HepG2 (cell line): Measurements from ENCODE around the gene PDZD7. TPM values are rescaled to one million over a fixed set of nuclear protein-coding genes. Genes with fewer than 3 reads are reported as not detected.

Experiments used
- CEBPB ChIP-seq: IDR thresholded peaks from 2 replicates; pipeline ENCODE4 v1.6.1; 2011; ENCODE audit warnings: low read depth, low read length, improper control_type of control experiment, borderline replicate concordance
- CENPT ChIP-seq: sonication (generic); formaldehyde crosslinking; IDR thresholded peaks from 2 replicates; pipeline ENCODE4 v1.8.0; 2022; ENCODE audit warnings: low read depth, mild to moderate bottlenecking, moderate library complexity, missing genetic modification reagents
- EEA1 ChIP-seq: sonication (generic); formaldehyde crosslinking; IDR thresholded peaks from 2 replicates; pipeline ENCODE4 v1.5.1; 2020; ENCODE audit warnings: mild to moderate bottlenecking, missing genetic modification reagents, borderline replicate concordance
- HNF1B ChIP-seq: sonication (generic); formaldehyde crosslinking; IDR thresholded peaks from 2 replicates; pipeline ENCODE4 v1.5.1; 2020; ENCODE audit warnings: mild to moderate bottlenecking, moderate library complexity, missing genetic modification reagents
- HOXA9 ChIP-seq: sonication (generic); formaldehyde crosslinking; IDR thresholded peaks from 2 replicates; pipeline ENCODE4 v1.8.1; 2022; ENCODE audit warnings: missing genetic modification reagents, mild to moderate bottlenecking, moderate library complexity, borderline replicate concordance
- KMT2A ChIP-seq: sonication (generic); formaldehyde crosslinking; IDR thresholded peaks from 2 replicates; pipeline ENCODE4 v1.4.0; 2020; ENCODE audit warnings: missing genetic modification reagents
- NFAT5 ChIP-seq: sonication (generic); formaldehyde crosslinking; IDR thresholded peaks from 2 replicates; pipeline ENCODE4 v1.4.0; 2020; ENCODE audit warnings: missing genetic modification reagents
- NFE2 ChIP-seq: sonication (generic); formaldehyde crosslinking; IDR thresholded peaks from 2 replicates; pipeline ENCODE4 v1.4.0; 2020; ENCODE audit warnings: missing genetic modification reagents
- POGZ ChIP-seq: sonication (generic); formaldehyde crosslinking; IDR thresholded peaks from 2 replicates; pipeline ENCODE4 v1.4.0; 2020; ENCODE audit warnings: mild to moderate bottlenecking, missing genetic modification reagents
- SMARCC2 ChIP-seq: fragments of 450-650 bp; IDR thresholded peaks from 2 replicates; pipeline ENCODE4 v1.6.1; 2017; ENCODE audit warnings: antibody characterized with exemption, mild to moderate bottlenecking
- SNAPC2 ChIP-seq: sonication (generic); formaldehyde crosslinking; IDR thresholded peaks from 2 replicates; pipeline ENCODE4 v1.8.1; 2022; ENCODE audit warnings: mild to moderate bottlenecking, missing genetic modification reagents
- SP2 ChIP-seq: sonication (generic); formaldehyde crosslinking; IDR thresholded peaks from 2 replicates; pipeline ENCODE4 v1.5.1; 2020; ENCODE audit warnings: mild to moderate bottlenecking, missing genetic modification reagents
- ZNF10 ChIP-seq: sonication (generic); formaldehyde crosslinking; IDR thresholded peaks from 2 replicates; pipeline ENCODE4 v1.4.0; 2020; ENCODE audit warnings: mild to moderate bottlenecking, low read depth, missing genetic modification reagents, borderline replicate concordance
- ZNF232 ChIP-seq: sonication (generic); formaldehyde crosslinking; IDR thresholded peaks from 2 replicates; pipeline ENCODE4 v1.4.0; 2020; ENCODE audit warnings: missing genetic modification reagents, borderline replicate concordance
- ZNF333 ChIP-seq: sonication (generic); formaldehyde crosslinking; IDR thresholded peaks from 2 replicates; pipeline ENCODE4 v1.4.0; 2020; ENCODE audit warnings: mild to moderate bottlenecking, missing genetic modification reagents, borderline replicate concordance
- ZNF431 ChIP-seq: sonication (generic); formaldehyde crosslinking; IDR thresholded peaks from 2 replicates; pipeline ENCODE4 v1.9.0; 2022; ENCODE audit warnings: missing genetic modification reagents, low read depth, mild to moderate bottlenecking, borderline replicate concordance
- polyA plus RNA-seq, 8 experiments: library from polyadenylated mRNA; depleted of rRNA in 3 of 8; stranded (reverse) in 7 of 8; unstranded in 1 of 8; fragments of >200 nt; fragmentation: Illumina TruSeq in 4 of 8; extraction: Trizol in 4 of 8; gene quantifications; 2 replicates each; pipeline versions ENCODE4 v1.2.1 to v1.2.3, GENCODE V29; 2011 to 2016; ENCODE audit warnings: low read depth in 4 of 8, missing spikeins in 1 of 8, mixed read lengths in 1 of 8; ENCODE audit not compliant: insufficient read depth in 1 of 8
- total RNA-seq, 5 experiments: library from RNA; depleted of rRNA; stranded (reverse); fragments of >200 nt; fragmentation: Illumina TruSeq; extraction: Trizol; gene quantifications; 2 replicates each; pipeline ENCODE4 v1.2.3, GENCODE V29; 2016; ENCODE audit warnings: low read depth in 1 of 5
- TF ChIP-seq, protein P1 (sequence below): sonication (generic); formaldehyde crosslinking; IDR thresholded peaks from 2 replicates; pipeline ENCODE4 v1.8.1; 2023; ENCODE audit warnings: mild to moderate bottlenecking, missing genetic modification reagents
- TF ChIP-seq, protein P2 (sequence below): sonication (generic); formaldehyde crosslinking; conservative IDR thresholded peaks from 2 replicates; pipeline ENCODE4 v1.4.0; 2020; ENCODE audit warnings: missing genetic modification reagents

PDZD7 gene
- total and polyA plus RNA-seq, 2 of the 13 experiments (the other 11 are each of a cell fraction or from before 2014, with no cell fraction given) = 0.58 to 0.73 TPM

- TF ChIP-seq NFAT5 (no peak), SMARCC2 (no peak), KMT2A (CRISPR knock-in tag) (peak; percentile 10; the same call in 1 of the 2 replicates), CENPT (CRISPR knock-in tag) (no peak), HOXA9 (CRISPR knock-in tag) (no peak), POGZ (no peak), ZNF10 (CRISPR knock-in tag) (no peak), HNF1B (CRISPR knock-in tag) (peak; percentile 31; the same call in 1 of the 2 replicates), SP2 (CRISPR knock-in tag) (peak; percentile 28; the same call in 1 of the 2 replicates), NFE2 (CRISPR knock-in tag) (no peak), EEA1 (CRISPR knock-in tag) (0 out of 2 replicates have a peak, but pooled peaks have one; percentile 27), SNAPC2 (no peak; the same call in 1 of the 2 replicates), CEBPB (no peak), ZNF232 (CRISPR knock-in tag) (peak; percentile 77; the same call in 1 of the 2 replicates), ZNF333 (no peak), ZNF431 (peak; percentile 36)
- TF ChIP-seq, protein P1, sequence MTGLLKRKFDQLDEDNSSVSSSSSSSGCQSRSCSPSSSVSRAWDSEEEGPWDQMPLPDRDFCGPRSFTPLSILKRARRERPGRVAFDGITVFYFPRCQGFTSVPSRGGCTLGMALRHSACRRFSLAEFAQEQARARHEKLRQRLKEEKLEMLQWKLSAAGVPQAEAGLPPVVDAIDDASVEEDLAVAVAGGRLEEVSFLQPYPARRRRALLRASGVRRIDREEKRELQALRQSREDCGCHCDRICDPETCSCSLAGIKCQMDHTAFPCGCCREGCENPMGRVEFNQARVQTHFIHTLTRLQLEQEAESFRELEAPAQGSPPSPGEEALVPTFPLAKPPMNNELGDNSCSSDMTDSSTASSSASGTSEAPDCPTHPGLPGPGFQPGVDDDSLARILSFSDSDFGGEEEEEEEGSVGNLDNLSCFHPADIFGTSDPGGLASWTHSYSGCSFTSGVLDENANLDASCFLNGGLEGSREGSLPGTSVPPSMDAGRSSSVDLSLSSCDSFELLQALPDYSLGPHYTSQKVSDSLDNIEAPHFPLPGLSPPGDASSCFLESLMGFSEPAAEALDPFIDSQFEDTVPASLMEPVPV (CRISPR knock-in tag) = no peak; the same call in 1 of the 2 replicates
- TF ChIP-seq, protein P2, sequence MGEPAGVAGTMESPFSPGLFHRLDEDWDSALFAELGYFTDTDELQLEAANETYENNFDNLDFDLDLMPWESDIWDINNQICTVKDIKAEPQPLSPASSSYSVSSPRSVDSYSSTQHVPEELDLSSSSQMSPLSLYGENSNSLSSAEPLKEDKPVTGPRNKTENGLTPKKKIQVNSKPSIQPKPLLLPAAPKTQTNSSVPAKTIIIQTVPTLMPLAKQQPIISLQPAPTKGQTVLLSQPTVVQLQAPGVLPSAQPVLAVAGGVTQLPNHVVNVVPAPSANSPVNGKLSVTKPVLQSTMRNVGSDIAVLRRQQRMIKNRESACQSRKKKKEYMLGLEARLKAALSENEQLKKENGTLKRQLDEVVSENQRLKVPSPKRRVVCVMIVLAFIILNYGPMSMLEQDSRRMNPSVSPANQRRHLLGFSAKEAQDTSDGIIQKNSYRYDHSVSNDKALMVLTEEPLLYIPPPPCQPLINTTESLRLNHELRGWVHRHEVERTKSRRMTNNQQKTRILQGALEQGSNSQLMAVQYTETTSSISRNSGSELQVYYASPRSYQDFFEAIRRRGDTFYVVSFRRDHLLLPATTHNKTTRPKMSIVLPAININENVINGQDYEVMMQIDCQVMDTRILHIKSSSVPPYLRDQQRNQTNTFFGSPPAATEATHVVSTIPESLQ (CRISPR knock-in tag) = no peak; the same call in 1 of the 2 replicates
These were observed 33.4 kb downstream of the PDZD7 start (continued) for GRCh38 chr10:100997360-100998182.
